ENCODE data around the gene UGT1A1. TPM values are rescaled to one million over a fixed set of nuclear protein-coding genes. Genes with fewer than 3 reads are reported as not detected.

Gene UGT1A1
- total RNA-seq, 1 experiment from 2014 or later = not detected

DNA sequence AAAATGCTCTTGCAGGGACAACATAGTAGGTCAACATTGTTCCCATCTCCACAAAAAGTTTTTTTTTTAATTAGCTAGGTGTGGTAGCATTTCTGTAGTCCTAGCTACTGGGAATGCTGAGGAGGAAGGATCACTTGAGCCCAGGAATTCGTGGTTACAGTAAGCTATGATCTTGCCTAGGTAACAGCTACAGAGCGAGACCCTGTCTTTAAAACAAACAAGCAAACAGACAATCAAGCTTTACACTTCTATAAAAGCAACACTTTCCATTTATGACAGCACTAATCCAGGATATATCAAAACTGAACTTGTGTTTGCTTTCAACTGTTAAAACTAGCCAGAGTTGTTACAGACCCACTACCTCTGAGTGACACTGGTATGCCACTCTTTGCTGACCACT lies 19.2 kb upstream of the UGT1A1 start:
- Histone ChIP-seq H3K56ac (ENCODE audit: insufficient read length, low read depth, low read length) (no peak overlapping the region), H4K91ac (ENCODE audit: insufficient read length, low read depth, low read length) (no peak overlapping the region), H3K23me2 (ENCODE audit: insufficient read length, low read depth, low read length, poor library complexity, severe bottlenecking) (no peaks in the 10 kb centered on the region), H2BK20ac (ENCODE audit: low read depth, low read length, poor library complexity, severe bottlenecking) (no peak overlapping the region), H3K79me1 (ENCODE audit: insufficient read depth, low read depth, low read length, poor library complexity, severe bottlenecking) (no peaks in the 10 kb centered on the region), H3K4me1 (ENCODE audit: insufficient read depth, low read length) (no peaks in the 10 kb centered on the region), H3K18ac (ENCODE audit: insufficient read length, low read depth, low read length) (no peak overlapping the region), H2AK5ac (ENCODE audit: insufficient read length, low read length) (no peak overlapping the region), H3K27me3 (ENCODE audit: insufficient read depth, low read length) (no peaks in the 10 kb centered on the region), H3K23ac (ENCODE audit: insufficient read length, low read depth, low read length) (no peak overlapping the region), H3K4ac (ENCODE audit: low read depth, low read length) (no peak overlapping the region), H3K4me2 (ENCODE audit: insufficient read depth, insufficient read length, low read length) (no peak overlapping the region), H2BK12ac (ENCODE audit: insufficient read length, low read depth, low read length) (no peak overlapping the region), H2BK120ac (ENCODE audit: low read depth, low read length, poor library complexity, severe bottlenecking) (no peak overlapping the region), H4K20me1 (ENCODE audit: control insufficient read depth, insufficient read depth, insufficient read length) (no peaks in the 10 kb centered on the region), H2AFZ (ENCODE audit: low read length) (no peak overlapping the region), H2BK15ac (ENCODE audit: low read depth, low read length) (no peak overlapping the region), H3K14ac (ENCODE audit: insufficient read depth, low read length) (no peak overlapping the region), H4K8ac (replicated peaks; ENCODE audit: insufficient read length, low read depth, low read length) (no peak overlapping the region), H3K79me2 (ENCODE audit: insufficient read depth, low read length) (no peaks in the 10 kb centered on the region), H3K9me3 (ENCODE audit: control insufficient read depth, low read depth, low read length) (no peaks in the 10 kb centered on the region), H3K9ac (ENCODE audit: extremely low read depth, insufficient read length, low read length) (no peak overlapping the region), H2BK5ac (ENCODE audit: insufficient read length, low read length) (no peak overlapping the region), H3K27ac (ENCODE audit: insufficient read length, low read depth, low read length) (no peak overlapping the region), H3T11ph (ENCODE audit: low read length) (no peak overlapping the region), H4K5ac (ENCODE audit: insufficient read length, low read depth, low read length) (no peak overlapping the region)
- Mint-ChIP-seq H3K27ac (no peak overlapping the region), H3K4me1 (no peaks in the 10 kb centered on the region), H3K9me3 (peaks cover 11 to 14% of the 10 kb centered on the region in 2 experiments), H3K4me3 (no peak overlapping the region), H3K36me3 (ENCODE audit: insufficient read depth in 1 of 3, low read depth in 3 of 3) (peaks cover 0 to 7% (median 5%) of the 10 kb centered on the region in 3 experiments; a peak in 4 of 7 replicates), H3K27me3 (ENCODE audit: low read depth) (peaks cover 2% of the 10 kb centered on the region)
- no CpG with 5 or more reads among the region's 2 CpGs for WGBS (ENCODE audit: extremely low coverage, insufficient read length, low lambda C conversion rate)
- TF ChIP-seq, protein P1, sequence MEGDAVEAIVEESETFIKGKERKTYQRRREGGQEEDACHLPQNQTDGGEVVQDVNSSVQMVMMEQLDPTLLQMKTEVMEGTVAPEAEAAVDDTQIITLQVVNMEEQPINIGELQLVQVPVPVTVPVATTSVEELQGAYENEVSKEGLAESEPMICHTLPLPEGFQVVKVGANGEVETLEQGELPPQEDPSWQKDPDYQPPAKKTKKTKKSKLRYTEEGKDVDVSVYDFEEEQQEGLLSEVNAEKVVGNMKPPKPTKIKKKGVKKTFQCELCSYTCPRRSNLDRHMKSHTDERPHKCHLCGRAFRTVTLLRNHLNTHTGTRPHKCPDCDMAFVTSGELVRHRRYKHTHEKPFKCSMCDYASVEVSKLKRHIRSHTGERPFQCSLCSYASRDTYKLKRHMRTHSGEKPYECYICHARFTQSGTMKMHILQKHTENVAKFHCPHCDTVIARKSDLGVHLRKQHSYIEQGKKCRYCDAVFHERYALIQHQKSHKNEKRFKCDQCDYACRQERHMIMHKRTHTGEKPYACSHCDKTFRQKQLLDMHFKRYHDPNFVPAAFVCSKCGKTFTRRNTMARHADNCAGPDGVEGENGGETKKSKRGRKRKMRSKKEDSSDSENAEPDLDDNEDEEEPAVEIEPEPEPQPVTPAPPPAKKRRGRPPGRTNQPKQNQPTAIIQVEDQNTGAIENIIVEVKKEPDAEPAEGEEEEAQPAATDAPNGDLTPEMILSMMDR (conservative IDR thresholded peaks at IDR 0.05) = no peak
- DNase-seq = no peak
